DMS53 treated with DMSO at 0.1 percent for 48 hours (cell line): ENCODE results near the gene LSM7.

Source experiments
- DNase-seq: peaks from one replicate; lab custom pipeline; 2025; ENCODE audit not compliant: unreplicated experiment; lab: John Stamatoyannopoulos, UW

Gene LSM7

DNA sequence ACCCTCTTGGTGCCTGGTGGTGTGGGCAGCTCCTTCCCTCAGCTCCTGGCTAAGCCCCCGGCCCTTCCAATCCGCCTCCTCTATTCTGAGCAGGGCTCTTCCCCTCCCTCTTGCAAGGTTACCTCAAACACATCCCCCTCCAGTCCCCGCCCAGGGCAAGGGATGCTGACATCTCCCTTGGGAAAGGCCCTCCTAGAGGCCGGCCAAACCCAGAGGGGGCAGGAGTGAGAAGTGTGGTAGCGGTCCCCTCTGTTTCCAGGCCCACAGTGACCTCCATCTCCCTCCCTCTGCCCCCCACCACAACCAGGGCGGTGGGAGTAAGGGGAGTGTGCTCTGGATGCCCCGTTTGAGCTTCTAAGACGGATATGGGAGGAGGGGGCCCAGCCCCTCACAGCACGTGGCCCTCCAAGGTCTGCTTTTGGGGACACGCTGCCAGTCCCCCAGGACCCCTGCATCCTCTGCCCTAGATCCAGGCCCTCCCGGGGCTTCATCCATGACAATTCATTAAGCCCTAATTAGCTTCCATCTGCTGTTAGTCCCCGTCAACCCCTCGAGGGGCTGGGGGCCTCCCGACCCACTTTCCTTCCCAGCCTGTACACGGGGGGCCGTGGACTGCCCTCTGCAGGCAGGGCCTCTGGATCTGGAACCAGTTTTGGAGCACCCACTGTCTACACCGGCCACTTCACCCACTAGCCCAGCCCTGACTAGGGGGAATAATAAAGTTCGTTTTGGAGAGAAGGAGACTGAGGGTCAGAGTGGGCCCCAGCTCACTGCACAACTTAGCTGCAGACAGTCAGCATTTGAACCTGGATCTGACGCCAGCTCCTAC is 22.7 kb downstream of the LSM7 start:
- DNase-seq: no peak

DNA sequence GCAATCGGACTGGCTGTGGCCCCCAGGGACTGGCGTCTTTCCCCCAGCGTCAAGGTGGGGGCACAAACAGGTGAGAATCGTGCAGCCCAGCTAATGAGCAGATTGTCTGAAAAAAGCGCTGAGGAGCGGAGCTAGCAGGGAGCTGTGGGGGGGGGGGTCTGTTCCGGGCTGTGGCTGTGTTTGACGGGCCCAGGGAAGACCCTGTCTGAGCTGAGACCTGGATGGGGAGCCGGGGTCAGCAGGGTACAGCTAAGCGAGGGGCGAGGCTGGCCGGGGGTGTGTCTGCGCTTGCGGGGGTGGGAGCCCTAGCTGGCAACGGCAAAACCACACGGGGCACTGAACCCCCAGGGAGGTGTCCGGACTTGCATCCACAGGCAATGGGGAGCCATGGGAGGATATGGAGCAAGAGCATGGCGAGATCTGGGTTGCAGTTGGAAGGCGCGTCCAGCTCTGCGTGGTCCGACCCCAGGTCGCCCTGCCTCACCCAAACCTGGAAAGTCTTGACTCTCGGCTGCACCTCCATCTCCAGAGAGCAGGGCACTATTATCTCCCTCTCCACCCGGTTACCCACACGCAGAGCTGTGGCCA is 25.1 kb downstream of the LSM7 start:
- no peak for DNase-seq

DNA sequence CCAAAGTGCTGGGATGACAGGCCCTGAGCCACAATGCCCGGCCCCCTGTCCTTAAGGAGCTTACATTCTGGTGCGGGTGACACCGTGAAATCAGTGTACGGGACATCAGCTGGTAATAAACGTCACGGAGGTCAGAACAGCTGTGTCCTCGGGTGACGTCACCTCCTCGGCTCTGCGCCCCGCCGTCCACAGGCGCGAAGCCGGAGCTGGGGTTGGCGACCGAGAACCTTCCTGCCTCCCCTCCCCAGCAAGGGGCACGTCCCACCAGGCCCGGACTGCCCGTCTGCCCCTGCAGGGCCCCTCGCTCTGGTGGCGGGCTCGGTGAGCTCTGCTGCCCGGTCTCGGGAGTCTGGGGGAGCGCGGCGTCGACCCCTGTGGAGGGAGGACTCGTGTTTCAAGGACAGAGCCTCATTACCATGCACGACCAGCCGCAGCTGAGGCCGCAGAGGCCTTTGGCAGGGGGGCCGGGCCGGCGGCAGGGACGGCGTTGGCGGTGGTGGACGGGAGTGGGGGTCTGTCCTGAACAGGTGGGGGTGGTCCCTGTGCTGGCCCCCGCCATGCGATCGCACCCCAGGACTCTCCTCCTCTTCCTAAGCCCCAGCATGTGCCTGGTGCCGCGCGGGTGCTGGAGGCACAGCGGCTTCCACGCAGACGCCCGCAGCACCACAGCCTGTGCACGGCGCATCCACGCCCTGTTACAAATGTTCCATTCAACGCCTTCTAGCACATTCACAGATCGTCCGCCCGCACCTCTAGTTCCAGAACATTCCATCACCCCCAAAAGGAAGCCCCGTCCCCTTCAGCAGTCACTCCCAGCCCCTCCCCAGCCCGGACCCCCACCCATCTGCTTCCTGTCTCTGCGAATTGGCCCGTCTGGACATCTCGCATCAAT is 25.8 kb downstream of the LSM7 start:
- DNase-seq: no peak

DNA sequence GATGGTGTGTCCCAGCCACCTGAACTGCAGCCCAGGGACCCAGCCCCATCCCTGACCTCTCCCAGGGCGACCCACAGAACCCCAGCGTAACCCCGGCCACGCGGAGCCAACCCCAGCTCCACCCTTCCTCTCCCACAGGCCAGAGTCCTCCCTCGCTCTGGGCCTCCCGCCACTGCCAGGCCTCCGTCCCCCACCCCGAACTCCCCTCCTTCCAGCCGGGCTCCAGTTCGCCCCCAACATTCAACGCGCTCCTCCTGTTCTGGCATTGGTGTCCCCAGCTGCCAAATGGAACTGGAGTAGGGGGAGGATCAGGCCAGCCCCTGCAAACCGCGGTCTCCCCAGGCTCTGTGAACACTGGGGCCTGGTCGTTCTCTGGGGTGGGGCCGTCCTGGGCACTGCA is 27.9 kb downstream of the LSM7 start:
- no peak for DNase-seq

DNA sequence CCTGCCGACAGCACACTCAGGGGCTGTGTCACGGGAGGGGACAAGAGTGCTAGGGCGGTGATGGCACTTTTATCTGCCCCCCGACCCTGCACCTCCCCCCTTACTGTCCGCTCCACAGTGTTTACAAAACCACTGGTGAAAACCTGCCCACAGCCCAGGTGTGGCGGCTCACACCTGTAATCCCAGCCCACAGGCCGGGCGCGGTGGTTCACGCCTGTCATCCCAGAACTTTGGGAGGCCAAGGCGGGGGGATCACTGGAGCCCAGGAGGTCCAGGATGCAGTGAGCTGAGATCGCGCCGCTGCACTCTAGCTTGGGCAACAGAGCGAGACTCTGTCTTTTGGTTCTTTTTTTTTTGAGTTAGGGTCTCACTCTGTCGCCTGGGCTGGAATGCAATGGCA is 32.2 kb downstream of the LSM7 start:
- no peak for DNase-seq

DNA sequence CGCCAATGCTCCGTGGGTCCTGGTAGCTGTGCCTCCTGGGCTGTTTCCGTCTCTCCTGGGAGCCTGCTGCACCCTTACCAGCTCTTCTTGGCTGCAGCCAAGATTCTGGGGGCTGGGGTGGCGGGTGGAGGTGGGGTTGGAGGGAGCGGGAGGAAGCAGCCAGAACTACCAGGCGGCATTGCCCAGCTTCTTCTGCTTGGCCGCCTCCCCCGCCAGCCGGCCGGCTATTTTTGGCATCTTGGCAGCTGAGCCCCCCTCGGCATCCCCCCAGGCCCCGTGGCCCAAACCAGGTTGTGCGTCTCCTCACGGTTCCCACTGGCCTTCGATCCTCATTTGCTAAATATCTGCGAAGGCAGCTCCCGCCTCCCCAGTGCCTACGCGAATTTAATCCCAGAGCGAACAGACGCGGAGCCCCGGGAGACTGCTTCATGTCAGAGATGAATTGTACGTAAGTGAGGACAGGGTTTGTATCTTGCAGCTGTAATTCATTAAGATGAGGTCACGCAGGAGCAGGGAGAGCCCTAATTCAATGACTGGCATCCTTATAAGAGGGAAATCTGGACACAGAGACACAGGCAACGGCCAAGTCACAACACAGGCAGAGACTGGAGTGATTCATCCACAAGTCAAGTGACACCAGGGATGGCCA is 33.6 kb downstream of the LSM7 start:
- DNase-seq: no peak

DNA sequence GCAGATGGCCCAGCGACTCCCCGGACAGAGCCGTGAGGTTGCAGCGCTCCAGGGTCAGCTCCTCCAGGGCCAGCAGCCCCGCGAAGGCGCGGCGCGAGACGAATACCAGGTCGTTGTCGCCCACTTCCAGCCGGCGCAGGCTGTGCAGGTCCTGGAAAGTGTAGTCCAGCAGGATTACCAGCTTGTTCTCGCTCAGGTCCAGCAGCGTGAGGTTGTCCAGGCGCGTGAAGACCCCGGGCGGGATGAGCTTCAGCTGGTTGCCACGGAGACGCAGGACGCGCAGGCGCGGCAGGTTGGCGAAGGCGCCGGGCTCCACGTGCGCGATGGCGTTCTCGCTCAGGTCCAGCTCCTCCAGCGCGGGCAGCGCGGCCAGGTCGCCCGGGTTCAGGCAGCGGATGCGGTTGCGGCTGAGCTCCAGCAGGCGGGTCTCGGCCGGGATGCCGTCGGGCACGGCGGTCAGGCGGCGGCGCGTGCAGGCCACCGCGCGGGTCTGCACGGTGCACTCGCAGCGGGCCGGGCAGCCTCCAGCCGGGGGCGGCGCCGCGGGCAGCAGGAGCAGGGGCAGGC is 37.1 kb downstream of the LSM7 start:
- peak; percentile 53 for DNase-seq

DNA sequence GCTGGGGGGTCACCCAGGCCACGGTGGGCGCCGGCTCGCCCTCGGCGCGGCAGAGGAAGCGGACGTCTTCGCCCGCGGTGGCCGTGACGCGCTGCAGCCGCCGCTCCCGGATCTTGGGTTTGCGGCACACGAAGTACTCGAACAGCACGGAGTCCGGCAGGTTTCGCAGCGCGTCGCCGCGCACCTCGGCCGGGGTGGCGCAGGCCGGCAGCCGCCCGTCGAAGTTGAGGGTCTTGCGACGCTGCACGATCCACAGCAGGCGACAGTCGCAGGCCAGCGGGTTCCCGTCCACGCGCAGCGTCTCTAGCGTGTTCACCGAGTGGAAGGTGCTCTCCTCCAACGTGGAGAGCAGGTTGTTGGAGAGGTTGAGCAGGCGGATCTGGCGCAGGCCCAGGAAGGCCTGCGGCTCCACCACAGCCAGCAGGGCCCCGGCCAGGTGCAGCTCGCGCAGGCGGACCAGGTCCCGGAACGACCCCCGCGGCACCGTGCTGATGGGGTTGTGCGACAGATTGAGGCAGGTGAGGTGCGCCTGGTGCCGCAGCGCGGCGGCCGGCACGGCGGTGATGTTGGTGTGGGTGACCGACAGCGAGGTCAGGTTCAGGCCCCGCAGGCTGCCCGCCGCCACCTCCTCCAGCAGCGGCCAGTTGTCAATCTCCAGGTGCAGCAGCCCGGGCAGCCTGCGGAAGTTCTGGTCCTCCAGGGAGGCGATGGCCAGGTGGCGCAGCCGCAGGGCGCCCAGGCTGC is 37.8 kb downstream of the LSM7 start:
- DNase-seq: peak; percentile 43

DNA sequence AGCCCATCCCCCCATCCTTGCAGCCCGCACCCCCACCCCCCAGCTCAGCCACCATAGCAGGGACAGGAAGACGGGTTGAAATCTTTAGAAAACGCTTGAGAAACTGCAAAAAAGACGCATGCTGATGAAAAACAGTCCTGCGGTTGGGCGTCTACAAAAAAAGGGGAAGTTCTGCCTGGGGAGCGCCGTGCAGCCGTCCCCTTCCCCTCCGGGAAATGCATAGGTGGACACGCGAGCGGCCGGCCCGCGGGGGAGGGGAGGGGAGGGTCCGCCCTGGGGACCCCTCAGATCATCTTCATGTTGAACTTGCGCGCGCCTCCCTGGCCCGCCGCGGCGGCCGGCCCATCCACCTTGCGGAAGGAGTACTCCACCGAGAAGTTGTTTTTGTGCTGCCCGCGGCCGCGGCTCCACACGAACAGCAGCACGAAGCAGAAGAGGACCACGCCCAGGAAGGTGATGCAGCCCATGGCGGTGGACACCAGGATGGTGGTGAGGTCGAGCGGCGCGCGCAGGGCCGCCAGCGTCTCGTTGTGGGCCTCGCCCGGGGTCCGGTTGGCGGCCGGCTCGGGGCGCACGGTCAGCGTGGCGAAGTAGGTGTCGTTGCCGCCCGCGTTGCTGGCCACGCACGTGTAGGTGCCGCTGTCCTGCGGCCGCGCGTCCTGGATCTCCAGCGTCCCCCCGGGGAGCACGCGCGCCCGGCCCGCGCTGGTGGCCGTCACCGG is 38.5 kb downstream of the LSM7 start:
- DNase-seq: no peak

DNA sequence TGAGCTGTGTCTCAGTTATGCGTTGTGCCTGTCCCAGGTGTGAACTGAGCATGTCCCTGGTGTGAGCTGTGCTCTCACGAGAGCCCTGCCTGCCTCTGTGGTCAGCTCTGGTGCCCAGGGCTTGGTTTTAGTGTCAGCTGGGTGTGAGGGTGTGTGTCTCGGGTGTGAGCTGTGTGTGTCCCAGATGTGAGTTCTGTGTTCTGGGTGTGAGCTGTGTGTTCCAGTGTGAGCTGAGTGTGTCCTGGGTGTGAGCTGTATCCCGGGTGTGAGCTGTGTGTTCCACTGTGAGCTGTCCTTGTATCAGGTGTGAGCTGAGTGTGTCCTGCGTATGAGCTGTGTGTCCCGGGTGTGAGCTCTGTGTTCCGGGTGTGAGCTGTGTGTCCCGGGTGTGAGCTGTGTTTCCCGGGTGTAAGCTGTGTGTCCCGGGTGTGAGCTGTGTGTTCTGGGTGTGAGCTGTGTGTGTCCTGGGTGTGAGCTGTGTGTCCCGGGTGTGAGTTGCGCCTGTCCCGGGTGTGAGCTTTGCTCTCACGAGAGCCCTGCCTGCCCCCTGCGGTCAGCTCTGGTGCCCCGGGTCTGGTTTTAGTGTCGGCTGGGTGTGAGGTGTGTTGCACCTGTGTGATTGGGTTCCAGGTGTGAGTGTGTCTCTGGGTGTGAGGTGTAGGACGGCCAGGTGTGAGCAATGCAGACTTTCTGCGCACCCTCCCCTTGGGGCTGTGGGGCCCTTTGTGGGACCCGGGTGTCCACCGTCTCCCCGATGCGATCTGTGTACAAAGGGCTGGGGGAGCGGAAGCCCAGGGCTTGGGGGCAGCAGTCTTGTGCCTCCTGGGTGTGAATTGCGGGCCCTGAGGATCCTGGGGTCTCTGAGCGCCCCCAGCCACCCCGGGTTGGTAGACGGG is 39.3 kb downstream of the LSM7 start:
- DNase-seq: no peak

DNA sequence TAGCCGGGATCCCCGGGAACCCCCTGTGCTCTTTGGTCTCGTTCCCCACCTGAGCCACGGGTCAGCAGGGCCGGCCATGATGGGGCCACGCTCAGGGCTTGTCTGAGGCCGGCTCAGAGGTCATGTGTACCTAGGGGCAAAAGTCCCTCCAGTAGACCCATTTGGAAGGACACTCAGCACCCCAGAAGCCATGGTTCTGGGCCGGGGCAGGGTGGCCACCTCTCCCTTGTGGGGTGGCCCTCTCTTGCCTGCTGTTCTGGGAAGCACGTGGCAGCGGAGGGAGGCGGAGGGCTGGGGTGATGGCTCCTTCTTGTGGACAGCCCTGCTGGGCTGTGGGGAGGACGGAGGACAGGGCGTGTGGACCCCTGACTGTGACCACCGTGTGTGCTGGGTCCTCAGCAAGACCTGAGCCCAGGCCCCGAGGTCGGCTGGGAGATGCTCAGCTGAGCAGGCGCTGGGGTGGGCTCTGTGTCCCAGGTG is 40.0 kb downstream of the LSM7 start:
- DNase-seq: no peak

DNA sequence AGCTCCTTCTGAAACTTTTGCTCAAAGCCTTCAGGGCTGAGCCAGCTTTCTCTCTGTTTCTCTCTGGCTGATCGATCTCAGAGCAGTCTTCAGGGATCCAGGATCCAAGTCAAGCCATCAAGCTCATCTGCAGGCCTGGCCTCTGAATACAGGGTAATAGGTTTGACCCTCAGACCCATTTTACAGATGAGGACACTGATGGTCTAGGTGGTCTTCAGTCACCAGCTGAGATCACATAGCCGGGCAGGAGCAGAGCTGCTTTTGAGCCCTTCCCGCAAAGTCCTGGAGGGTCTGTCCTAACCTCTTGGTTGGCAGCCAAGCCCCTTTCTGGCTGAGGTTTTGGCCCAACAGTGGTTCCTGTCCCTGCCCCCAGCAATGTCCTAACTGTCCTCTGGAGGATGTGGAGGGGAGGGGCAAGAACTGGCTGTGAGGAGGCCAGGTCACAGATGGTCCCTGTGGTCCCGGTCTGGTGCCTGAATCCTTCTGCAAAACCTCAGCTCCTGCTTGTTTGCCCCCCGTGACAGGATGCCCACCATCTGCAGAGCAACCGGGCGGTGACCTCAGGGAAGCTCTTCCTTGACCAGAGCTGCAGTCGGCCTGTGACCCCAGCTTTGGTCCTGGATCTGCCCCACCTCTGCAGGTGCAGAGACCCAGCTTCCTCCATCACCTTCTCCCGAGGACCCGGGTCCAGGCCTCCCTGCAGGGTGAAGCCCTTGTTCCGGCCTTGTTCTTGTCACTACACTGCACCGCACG is 40.6 kb downstream of the LSM7 start:
- no peak for DNase-seq

DNA sequence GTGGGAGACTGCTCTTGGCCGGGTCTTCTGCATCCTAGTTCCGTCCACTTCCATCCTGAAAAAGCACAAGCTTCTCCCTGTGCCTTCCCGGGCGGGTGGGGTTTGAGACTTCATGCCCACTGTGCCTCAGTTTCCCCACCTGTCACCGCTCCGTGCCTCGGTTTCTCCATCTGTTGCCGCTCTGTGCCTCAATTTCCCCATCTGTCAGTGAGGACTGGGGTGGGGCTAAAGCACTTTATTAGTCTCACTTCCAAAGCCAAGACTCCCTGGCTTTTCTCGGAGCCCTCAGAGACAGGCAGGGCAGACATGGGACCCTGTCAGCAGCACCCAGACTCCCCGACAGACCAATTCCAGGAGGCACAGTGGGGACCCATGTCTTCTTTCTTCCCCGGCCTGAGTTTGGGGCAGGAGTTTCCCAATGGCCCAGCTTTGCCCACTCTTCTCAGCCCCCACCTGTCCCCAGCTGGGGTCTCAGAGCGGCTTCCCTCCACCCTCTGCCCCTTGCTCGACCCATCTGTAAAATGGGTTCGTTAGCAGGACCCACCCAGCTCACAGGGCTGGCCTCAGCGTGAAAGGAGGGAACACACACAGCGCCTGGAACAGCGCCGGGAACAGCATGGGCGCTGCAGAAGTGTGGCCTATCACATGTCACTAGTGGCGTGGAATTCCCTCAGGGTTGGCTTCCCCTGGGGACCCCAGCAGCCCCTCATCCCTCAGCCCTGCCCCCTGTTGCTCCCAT is 41.8 kb downstream of the LSM7 start:
- DNase-seq: no peak

DNA sequence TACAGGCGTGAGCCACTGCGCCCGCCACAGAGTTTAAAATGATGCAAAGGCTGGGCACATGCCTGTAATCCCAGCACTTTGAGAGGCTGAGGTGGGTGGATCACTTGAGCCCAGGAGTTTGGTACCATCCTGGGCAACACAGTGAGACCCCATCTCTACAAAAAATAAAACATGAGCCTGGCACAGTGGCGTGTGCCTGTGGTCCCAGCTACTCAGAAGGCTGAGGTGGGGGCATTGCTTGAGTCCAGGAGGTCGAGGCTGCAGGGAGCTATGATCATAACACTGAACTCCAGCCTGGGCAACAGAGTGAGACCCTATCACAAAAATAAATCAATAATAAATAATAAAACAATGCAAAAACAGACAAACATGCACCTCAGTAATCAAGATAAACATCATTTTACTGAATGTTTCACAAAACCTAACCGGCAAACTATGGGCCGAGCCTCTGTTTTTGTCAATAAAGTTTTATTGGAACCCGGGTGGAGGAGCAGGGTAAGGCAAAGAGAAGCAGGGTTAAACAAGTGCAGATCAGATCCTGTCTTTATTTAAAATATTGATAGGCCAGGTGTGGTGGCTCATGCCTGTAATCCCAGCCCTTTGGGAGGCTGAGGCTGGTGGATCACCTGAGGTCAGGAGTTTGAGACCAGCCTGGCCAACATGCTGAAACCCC is 44.4 kb downstream of the LSM7 start:
- DNase-seq: no peak

DNA sequence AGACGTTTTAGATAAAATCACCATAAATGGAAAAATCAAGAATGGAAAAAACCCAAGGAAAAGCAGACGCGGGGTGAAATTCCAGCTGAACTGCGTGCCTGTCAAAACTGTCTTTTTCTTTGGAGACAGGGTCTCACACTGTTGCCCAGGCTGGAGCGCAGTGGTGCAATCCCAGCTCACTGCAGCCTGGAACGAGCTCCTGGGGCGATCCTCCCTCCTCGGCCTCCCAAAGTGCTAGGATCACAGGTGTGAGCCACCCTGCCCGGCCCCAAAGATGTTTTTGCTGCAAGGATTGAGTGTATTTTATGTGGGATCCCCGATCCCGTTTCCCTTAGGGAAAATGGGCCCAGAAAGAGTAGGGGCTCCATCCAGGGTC is 45.5 kb downstream of the LSM7 start:
- DNase-seq: no peak

DNA sequence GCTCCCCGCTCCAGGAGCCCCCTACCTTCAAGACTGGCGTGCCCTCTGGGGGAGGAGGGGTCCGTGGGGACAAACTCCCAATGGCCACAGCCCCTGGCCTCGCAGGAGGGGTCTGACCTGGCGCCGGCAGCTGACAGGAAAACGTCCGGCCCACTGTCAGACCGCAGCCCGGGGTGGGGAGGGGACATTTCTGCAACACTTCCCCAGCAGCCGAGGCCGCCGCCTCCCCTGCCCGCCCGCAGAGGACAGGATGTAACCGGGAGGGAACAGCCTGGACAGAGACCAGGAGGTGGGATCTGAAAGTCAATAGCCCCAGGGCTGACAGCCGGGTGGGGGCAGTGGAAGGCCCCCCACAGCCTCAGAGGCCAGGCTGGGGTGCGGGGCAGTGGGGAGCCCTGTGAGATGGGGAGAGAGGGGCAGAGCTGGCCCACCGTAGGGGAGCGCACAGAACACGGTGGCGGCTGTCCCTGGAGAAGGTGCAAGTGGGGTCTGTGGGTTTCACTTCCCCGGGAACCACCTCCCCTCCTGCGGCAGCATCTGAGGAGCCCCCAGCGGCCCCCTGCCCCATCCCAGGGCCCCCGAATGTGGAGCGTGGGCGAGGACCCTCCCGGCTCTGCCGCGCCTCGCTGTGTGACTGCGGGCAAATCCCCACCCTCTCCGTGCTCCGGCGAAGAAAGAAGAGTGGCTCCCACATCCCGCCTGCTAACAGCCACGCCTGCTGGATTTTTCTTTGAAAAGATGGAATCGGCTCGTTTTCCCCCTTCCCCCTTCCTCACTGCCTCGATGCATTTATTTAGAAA is 46.1 kb downstream of the LSM7 start, which contains the start of gene PEAK3:
Gene PEAK3, minus strand, starts transcription at position 114 of the 800 bp plus-strand sequence. CDS start 1,244 bp downstream, outside the sequence.
- DNase-seq: no peak
